ENCODE measurements around the gene ETV5.

The ETV5 gene

DNA sequence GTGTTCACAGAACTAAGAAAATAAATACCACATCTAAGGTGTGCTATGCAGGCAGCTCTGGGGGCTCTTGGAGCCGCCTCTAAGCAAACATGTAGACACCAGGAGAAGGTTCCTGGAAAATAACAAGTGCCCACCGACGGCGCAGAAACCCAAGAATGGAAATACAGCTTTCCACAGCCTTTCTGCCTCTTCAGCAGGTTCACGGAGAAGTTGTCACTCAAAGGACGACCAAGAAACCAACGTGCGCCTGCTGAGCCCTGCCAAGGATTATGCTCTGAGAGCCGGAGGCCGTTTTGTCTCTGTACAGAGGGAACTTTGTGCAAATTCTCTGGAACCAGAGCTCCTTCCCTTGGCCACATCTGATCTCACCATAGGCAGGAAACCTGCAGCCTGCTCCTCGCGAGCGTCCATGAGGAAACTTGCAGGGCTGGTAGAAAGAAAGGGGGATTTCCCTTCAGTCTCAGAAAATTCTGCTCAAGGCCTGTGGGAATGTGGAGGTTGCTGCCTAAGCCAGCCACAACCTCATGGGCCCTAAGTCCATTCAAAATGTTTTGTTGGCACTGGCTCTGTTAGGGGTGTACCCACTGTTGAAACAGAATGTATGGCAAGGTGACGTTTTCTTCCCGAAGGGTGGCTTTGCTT is 40.6 kb upstream of the ETV5 start:
- TF ChIP-seq, protein P1, sequence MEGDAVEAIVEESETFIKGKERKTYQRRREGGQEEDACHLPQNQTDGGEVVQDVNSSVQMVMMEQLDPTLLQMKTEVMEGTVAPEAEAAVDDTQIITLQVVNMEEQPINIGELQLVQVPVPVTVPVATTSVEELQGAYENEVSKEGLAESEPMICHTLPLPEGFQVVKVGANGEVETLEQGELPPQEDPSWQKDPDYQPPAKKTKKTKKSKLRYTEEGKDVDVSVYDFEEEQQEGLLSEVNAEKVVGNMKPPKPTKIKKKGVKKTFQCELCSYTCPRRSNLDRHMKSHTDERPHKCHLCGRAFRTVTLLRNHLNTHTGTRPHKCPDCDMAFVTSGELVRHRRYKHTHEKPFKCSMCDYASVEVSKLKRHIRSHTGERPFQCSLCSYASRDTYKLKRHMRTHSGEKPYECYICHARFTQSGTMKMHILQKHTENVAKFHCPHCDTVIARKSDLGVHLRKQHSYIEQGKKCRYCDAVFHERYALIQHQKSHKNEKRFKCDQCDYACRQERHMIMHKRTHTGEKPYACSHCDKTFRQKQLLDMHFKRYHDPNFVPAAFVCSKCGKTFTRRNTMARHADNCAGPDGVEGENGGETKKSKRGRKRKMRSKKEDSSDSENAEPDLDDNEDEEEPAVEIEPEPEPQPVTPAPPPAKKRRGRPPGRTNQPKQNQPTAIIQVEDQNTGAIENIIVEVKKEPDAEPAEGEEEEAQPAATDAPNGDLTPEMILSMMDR (IDR thresholded peaks at IDR 0.05), result no peak

DNA sequence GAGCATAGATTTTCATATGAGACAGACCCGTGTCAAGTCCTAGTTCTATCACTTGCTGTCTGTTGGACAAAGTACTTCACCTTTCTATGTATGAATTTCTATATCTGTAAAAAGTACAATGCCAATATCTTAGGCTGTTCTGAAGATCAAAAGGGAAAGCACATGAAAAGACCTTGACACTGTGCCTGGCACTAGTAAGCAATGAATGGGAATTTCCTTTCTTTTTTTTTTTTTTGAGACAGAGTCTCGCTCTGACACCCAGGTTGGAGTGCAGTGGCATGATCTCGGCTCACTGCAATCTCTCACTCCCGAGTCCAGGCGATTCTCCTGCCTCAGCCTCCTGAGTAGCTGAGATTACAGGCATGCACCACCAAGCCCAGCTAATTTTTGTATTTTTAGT is 35.4 kb upstream of the ETV5 start:
- TF ChIP-seq, protein P1 (IDR thresholded peaks at IDR 0.05), result no peak

DNA sequence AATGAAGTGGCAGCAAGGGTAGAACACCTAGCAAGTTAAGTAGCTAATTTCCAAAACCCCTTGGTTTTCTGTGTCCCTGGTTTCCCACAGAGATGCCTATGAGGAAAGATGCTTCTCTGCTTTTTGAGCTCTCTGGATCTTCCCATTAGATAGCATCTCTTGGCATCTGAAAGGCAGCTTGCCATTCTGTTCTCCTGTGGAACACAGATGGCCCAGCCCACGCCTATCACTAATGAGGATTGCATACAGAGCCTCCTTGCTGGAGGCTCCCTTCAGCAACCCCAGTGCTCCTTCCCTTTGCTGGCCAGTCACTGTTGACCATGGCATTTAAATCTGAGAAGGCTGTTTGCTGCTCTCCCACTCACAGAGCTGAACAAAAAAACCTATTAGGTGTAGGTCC is 34.4 kb upstream of the ETV5 start:
- TF ChIP-seq, protein P1 (IDR thresholded peaks at IDR 0.05), result no peak

DNA sequence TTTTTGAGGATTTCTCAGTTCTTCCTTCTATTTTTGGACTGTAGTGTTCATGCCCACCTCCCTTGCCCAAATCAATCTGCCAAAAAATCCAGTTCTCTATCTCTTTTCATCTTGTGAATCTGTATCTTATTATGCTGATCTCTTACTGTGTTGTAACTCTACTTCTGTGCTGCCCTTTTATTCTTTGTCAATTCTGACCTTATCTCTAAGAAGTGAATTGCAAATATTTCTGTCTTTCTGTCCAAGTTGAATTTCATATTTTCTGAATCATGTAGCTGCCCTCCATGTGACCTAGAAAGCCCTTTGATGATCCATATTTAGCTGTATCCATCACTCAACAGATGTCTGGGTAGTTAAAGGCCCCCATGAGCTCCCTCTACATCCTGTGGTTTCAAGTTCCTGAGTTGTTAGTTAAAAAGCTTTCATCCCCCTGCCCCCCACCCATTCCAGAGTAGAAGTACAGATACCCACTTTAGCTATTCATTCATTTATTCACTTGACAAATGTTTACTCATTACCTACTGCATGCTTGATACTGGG is 33.6 kb upstream of the ETV5 start:
- TF ChIP-seq, protein P1 (IDR thresholded peaks at IDR 0.05), result no peak

DNA sequence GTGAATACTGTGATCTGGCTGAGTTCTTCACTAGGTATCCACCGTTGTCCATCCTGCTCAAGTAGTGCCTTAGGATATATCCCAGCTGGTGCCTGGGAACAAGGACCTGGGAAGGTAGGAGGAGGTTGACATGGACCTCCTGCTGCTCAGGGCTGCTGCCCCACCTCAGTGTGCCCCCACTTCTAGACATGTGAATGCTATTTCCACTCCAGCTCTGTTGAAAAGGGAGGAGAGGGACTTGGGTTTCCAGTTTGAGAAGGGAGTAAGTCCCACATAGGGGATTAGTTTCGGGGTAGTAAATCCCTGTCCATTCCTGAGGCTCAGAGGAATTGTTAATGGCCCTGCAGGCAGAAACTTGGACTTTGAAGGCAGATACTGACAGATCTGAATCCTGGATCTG is 32.9 kb upstream of the ETV5 start:
- TF ChIP-seq, protein P1 (IDR thresholded peaks at IDR 0.05), result no peak

DNA sequence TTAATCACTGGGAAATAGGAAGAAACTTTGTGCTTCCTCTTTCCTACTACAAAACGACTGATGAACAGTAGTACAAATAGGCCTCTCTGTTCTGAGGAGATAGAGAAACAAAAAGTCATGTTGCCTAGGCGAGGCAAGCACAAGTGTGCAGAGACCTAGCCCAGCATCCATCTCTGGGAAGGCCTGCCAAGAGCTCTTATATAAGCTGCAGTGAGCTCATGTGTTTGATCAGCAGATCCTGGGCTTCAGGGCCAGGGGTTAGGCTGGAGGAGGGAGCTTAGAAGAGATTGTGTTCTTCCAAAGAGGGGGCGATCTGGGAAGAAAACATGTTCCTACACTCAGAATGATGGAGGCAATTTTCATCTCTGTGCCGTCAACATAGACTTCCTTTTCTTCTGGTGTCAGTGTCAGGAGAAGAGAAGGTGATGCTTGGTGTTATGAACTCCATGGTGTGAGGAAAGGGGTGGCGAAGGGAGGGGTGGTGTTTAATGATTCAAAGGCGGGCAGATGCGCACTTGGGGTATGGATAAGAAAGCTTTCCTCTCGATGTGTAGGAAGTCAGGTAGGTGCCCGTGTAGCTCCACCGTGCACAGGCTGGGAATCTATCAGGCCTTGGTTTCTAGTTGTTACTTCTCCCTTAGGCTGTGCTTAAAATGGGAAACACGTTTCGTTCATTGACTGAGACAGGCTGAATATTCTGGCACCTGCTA is 29.5 kb upstream of the ETV5 start:
- TF ChIP-seq, protein P1 (IDR thresholded peaks at IDR 0.05), result no peak

DNA sequence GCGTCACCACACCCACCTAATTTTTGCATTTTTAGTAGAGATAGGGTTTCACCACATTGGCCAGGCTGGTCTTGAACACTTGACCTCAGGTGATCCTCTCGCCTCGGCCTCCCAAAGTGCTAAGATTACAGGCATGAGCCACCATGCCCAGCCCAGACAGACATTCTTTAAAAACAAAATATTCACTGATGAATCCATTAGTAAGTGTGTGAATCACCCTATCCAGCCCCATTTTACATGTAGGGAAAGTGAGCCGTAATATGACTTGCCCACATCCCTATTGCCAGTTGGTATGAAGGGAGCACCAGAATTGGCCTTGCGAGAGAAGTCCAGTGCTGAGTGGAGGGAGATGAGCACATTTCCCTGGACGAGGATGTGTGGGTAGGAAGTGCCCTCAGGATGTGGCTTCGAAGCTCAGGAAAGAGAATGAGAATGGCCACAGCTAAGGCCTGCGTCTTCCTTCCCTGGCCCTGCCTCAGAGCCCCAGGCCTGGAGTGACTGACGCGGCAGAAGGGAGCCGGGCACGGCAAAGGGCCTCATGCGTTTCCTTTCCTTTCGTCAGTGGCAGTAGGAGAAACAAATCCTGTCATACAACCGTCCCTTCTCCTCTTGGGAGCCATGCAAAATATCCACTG is 28.3 kb upstream of the ETV5 start:
- TF ChIP-seq, protein P1 (IDR thresholded peaks at IDR 0.05), result no peak
